ENCODE data around the gene CHST1. TPM values are rescaled to one million over a fixed set of nuclear protein-coding genes. Genes with fewer than 3 reads are reported as not detected.

CHST1 gene, protein sequence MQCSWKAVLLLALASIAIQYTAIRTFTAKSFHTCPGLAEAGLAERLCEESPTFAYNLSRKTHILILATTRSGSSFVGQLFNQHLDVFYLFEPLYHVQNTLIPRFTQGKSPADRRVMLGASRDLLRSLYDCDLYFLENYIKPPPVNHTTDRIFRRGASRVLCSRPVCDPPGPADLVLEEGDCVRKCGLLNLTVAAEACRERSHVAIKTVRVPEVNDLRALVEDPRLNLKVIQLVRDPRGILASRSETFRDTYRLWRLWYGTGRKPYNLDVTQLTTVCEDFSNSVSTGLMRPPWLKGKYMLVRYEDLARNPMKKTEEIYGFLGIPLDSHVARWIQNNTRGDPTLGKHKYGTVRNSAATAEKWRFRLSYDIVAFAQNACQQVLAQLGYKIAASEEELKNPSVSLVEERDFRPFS
- under 1 TPM; 0.11 to 0.12 TPM for total RNA-seq

DNA sequence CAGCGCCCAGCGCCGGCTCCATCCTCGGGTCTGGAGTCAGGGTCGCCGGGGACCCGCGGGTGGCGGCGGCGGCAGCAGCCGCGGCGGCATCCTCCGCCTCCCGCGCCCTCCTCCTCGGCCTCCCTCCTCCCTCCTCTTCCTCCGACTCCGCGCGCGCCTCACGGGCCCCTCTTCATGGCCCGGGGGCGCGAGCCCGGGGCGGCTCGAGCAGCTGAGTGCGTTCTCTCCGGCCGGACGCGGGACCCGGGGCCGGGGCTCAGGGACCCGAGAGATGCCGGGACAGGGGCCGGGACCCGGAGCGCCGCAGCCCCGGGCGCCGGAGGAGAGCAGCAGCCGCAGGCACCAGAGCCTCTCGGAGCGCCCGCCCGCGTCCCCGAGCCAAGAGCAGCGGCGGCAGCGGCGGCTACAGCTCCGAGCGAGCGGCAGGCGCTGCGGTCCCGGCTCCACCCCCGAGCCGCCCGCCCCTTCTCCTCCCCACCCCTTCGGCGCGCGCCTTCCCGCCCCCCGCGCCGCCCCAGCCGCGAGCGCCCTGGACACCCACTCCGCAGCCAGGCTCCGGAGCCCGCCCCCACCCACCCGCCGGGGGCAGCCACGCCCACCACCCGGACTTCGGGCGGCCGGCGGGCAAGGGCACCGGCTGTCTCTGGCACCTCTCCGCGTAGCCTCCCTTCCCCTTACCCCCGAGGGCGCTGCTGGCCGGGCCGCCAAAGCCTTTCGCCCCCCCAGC lies at the start of gene CHST1:
Gene CHST1, minus strand, starts transcription at position 417 of the 727 bp plus-strand sequence. CDS start 14,699 bp downstream, outside the sequence.
- peaks cover 5% of the 10 kb centered on the region for H3K4me1 Mint-ChIP-seq
- no peaks in the 10 kb centered on the region for H3K36me3 Mint-ChIP-seq (ENCODE audit: low read depth)
- intact Hi-C loops (cut with DNase I, micrococcal nuclease): loop anchor here in 1 of 2 experiments (2.0 to 10.0 kb wide), 2 partner anchors 105 to 521 kb away; partner anchors contain the start of gene PRDM11
- DNase-seq: peak; percentile 56
- no peak within 1 kb of the TSS for H3K27ac Mint-ChIP-seq
- H3K4me3 Mint-ChIP-seq: peak within 1 kb of the TSS; percentile 47
- CTCF ChIA-PET: interaction anchor here (0.8 to 3.2 kb wide), 4 partner anchors 8 to 106 kb away, joined by 3 to 11 read pairs (median 10); no protein-coding TSS in a partner anchor
- no peaks in the 10 kb centered on the region for H3K9me3 Mint-ChIP-seq (ENCODE audit: low read depth)
- ATAC-seq: peak; percentile 43
- peaks cover 48% of the 10 kb centered on the region for H3K27me3 Mint-ChIP-seq
- POLR2A ChIA-PET: no interaction called here

DNA sequence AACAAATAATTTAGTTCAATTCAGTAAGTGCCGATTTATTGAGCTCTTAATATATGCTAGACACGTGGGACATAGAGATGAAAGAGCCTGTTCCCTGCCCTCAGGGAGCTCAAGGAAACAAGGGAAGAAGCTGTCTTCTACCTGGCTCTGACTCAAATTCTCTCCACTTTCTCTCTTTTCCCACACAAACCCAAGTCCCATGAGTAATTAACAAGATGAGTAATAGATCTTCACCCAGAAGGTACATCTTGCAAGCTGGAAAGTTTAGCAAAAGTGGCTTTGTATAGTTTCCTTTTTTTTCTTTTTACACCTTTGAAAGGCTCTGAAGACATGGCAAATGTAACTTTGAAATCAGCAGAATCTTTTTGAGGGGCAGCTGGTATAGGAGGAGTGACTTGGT lies 48.2 kb upstream of the CHST1 start:
- intact Hi-C loops (cut with DNase I, micrococcal nuclease): no loop called here
- ChIA-PET POLR2A (interaction anchor here (0.6 kb wide), 1 partner anchor 16 kb away, joined by 3 read pairs; no protein-coding TSS in a partner anchor), CTCF (interaction anchor here (0.6 to 1.4 kb wide), 5 partner anchors 10 to 58 kb away, joined by 3 to 6 read pairs (median 3); no protein-coding TSS in a partner anchor)
- no peak overlapping the region for H3K27ac Mint-ChIP-seq
- peaks cover 26% of the 10 kb centered on the region for H3K27me3 Mint-ChIP-seq
- H3K4me1 Mint-ChIP-seq: no peaks in the 10 kb centered on the region
- no peaks in the 10 kb centered on the region for H3K36me3 Mint-ChIP-seq (ENCODE audit: low read depth)
- ATAC-seq (peak; percentile 39), DNase-seq (no peak)
- no peaks in the 10 kb centered on the region for H3K9me3 Mint-ChIP-seq (ENCODE audit: low read depth)
- no peak overlapping the region for H3K4me3 Mint-ChIP-seq

DNA sequence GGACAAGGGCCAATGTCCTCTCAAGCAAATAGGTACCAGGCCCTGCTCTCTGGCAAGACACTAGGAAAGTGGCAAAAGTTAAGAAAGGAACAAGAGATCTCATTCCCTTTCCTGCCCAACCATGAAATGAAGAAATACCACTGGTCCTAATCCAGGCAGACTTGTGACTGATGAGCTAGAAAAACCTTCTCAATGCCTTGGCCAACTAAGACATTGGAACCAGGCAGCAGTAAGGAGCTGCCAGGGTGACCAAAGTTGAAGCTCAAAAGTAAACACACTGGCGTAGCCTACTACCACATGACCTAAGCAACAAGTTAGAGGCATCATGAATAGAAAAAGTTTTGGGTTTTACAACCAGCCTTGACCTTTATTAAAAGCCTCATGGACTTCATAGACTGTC lies 45.1 kb upstream of the CHST1 start:
- intact Hi-C loops (cut with DNase I, micrococcal nuclease): no loop called here
- H3K27ac Mint-ChIP-seq: no peak overlapping the region
- POLR2A ChIA-PET: no interaction called here
- no peaks in the 10 kb centered on the region for H3K4me1 Mint-ChIP-seq
- DNase-seq (no peak), ATAC-seq (no peak)
- no peaks in the 10 kb centered on the region for H3K9me3 Mint-ChIP-seq (ENCODE audit: low read depth)
- CTCF ChIA-PET: interaction anchor here (0.5 to 2.4 kb wide), 4 partner anchors 10 to 480 kb away, joined by 3 to 13 read pairs (median 4); no protein-coding TSS in a partner anchor
- H3K27me3 Mint-ChIP-seq: peaks cover 39% of the 10 kb centered on the region
- no peak overlapping the region for H3K4me3 Mint-ChIP-seq
- H3K36me3 Mint-ChIP-seq (ENCODE audit: low read depth): no peaks in the 10 kb centered on the region

DNA sequence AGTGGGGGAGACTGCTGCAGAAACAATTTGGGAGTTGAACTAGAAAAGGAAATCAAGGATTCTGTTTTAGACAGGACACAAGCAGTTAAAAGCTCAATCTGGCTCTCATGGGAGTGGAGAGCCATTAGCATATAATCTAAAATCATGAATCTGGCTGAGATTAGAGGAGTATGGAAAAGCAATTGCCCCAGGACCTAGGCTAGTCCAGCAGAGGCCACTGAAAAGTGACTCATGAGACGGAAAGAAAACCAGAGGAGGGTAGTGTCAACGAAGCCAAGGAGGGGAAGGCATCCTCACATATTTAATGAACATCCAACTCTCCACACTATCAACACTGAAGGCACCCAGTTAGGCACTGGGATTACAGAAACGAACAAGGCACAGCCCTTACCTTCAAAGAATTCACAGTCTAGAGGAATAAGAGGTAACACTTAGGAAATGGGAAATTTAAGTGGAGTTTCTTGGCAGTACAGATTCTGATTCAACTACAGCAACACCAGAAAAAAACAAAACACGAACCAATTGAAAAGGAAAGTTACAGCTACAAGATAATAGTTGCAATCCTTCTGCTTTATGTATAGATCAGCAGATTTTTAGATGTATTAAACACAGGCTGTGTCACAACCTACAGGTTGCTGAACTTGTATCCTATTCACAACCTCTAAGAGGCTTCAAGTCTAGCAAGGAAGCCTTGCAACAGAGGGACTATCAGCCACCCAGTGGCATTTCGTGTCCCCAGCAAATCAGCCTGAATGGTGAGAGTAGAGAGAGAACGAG lies 43.7 kb upstream of the CHST1 start:
- H3K36me3 Mint-ChIP-seq (ENCODE audit: low read depth): no peaks in the 10 kb centered on the region
- no peaks in the 10 kb centered on the region for H3K4me1 Mint-ChIP-seq
- intact Hi-C loops (cut with DNase I, micrococcal nuclease): no loop called here
- H3K27me3 Mint-ChIP-seq: peaks cover 35% of the 10 kb centered on the region
- DNase-seq: no peak
- no peak overlapping the region for H3K4me3 Mint-ChIP-seq
- no peaks in the 10 kb centered on the region for H3K9me3 Mint-ChIP-seq (ENCODE audit: low read depth)
- no peak for ATAC-seq
- CTCF ChIA-PET: interaction anchor here (0.7 to 2.4 kb wide), 2 partner anchors 63 to 390 kb away, joined by 3 to 13 read pairs; no protein-coding TSS in a partner anchor
- POLR2A ChIA-PET: no interaction called here
- H3K27ac Mint-ChIP-seq: no peak overlapping the region

DNA sequence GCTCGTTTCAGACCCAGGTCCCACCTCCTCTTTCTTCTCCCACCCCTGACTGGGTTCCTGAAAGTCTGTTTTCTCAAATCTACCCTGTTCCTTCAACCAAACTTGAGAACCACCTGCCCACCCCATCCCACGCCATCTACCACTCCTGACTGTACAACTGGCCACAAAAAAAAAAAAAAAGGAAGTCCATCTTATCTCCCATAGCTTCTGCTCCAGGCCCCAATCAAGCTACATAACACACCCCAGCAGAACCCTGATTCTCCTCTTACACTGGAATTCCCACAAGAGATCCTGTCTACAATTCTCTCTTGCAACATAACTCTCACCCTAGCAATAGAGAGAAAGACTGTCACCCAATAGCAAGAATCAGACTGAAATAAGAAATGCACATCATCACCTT lies 39.2 kb upstream of the CHST1 start:
- H3K9me3 Mint-ChIP-seq (ENCODE audit: low read depth): no peaks in the 10 kb centered on the region
- H3K27me3 Mint-ChIP-seq: peaks cover 32% of the 10 kb centered on the region
- no peaks in the 10 kb centered on the region for H3K4me1 Mint-ChIP-seq
- intact Hi-C loops (cut with DNase I, micrococcal nuclease): no loop called here
- no peak for ATAC-seq
- DNase-seq: no peak
- no peak overlapping the region for H3K4me3 Mint-ChIP-seq
- ChIA-PET CTCF (interaction anchor here (0.6 to 1.7 kb wide), 5 partner anchors 8 to 333 kb away, joined by 3 to 9 read pairs (median 3); no protein-coding TSS in a partner anchor), POLR2A (no interaction called here)
- H3K27ac Mint-ChIP-seq: no peak overlapping the region
- H3K36me3 Mint-ChIP-seq (ENCODE audit: low read depth): no peaks in the 10 kb centered on the region

DNA sequence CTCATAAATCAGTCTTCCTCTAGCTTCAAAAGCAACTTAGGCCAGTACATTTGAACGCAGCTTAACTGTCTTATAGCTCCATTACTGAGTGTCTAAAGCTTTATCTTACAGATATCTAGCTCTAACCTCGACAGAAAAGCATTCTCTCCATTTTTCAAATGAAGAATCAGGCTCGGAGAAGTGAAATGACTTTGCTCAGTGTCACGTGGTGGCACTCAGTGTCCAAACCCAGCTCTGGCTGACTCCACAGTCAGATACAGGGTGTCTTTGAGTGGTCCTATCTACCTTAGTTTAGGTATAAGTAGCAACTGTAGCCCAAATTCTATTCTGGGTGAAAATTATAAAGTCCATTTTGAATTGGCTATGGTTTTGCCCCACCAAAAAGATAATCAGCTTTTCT lies 38.7 kb upstream of the CHST1 start:
- ChIA-PET CTCF (interaction anchor here (0.6 to 1.7 kb wide), 5 partner anchors 8 to 333 kb away, joined by 3 to 9 read pairs (median 3); no protein-coding TSS in a partner anchor), POLR2A (no interaction called here)
- peaks cover 31% of the 10 kb centered on the region for H3K27me3 Mint-ChIP-seq
- no peak overlapping the region for H3K27ac Mint-ChIP-seq
- no peaks in the 10 kb centered on the region for H3K9me3 Mint-ChIP-seq (ENCODE audit: low read depth)
- H3K4me3 Mint-ChIP-seq: no peak overlapping the region
- intact Hi-C loops (cut with DNase I, micrococcal nuclease): no loop called here
- no peak for DNase-seq
- ATAC-seq: no peak
- H3K4me1 Mint-ChIP-seq: no peaks in the 10 kb centered on the region
- no peaks in the 10 kb centered on the region for H3K36me3 Mint-ChIP-seq (ENCODE audit: low read depth)

DNA sequence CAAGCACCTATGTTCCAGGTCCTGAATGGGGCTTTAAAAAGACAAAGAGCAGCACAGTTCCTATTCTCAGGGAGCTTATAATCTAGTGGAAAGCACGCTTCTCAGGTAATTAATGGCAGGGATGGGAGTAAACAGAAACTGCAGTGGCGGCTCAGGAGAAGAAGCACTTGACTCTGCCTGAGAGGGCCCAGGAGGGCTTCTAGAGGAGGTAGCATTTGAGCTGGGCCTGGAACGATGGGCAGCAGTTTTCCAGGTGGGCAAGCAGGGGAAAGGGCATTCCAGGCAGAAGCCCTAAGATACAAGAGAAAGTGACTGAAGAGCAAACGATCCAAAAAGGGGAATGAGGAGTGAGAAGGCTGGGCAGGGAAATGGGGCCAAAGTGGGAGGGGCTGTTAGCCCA lies 37.1 kb upstream of the CHST1 start:
- H3K4me1 Mint-ChIP-seq: no peaks in the 10 kb centered on the region
- DNase-seq: no peak
- H3K27ac Mint-ChIP-seq: no peak overlapping the region
- intact Hi-C loops (cut with DNase I, micrococcal nuclease): no loop called here
- no peak overlapping the region for H3K4me3 Mint-ChIP-seq
- ChIA-PET CTCF (interaction anchor here (0.7 to 1.0 kb wide), 2 partner anchors 69 to 251 kb away, joined by 3 to 4 read pairs; no protein-coding TSS in a partner anchor), POLR2A (no interaction called here)
- no peaks in the 10 kb centered on the region for H3K36me3 Mint-ChIP-seq (ENCODE audit: low read depth)
- ATAC-seq: no peak
- H3K9me3 Mint-ChIP-seq (ENCODE audit: low read depth): no peaks in the 10 kb centered on the region
- peaks cover 22% of the 10 kb centered on the region for H3K27me3 Mint-ChIP-seq

DNA sequence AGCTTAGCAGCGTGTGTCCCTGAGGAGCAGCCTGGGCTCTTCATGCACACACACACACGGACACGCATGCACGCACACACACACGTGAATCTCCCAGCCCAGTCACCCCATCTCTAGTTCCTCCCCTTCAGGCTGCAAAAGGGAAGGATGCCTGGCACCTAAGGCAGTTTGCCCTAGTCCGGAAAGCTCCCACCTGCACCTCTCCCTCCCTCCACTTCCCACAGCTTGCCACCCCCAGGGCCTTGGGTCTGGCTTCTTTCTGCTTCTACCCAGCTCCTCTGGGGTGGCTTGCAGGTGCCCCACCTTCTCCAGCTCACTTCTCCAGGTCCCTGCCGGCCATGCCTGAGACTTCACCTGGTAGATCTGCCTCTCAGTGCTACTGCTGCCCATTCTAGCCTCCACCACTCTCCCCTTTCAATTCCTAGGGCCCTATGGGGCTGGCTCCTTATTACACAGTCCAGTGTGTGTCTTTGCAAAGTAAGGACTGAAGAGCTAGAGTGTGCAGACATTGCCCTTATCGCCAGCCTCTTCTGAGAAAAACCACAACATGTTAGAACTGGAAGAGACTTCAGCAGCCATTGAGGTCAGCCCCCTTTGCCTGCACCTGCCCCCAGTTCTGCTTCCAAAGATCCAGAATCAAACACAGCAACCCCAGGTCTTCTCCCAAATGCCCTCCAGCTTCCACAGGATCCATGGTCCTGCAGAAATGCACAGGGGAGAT lies 33.5 kb upstream of the CHST1 start:
- Mint-ChIP-seq H3K9me3 (ENCODE audit: low read depth) (no peaks in the 10 kb centered on the region), H3K4me3 (no peak overlapping the region), H3K4me1 (no peaks in the 10 kb centered on the region), H3K36me3 (ENCODE audit: low read depth) (no peaks in the 10 kb centered on the region), H3K27me3 (peaks cover 14% of the 10 kb centered on the region), H3K27ac (no peak overlapping the region)
- DNase-seq (no peak), ATAC-seq (no peak)
- intact Hi-C loops (cut with DNase I, micrococcal nuclease): no loop called here
- ChIA-PET CTCF (no interaction called here), POLR2A (no interaction called here)

DNA sequence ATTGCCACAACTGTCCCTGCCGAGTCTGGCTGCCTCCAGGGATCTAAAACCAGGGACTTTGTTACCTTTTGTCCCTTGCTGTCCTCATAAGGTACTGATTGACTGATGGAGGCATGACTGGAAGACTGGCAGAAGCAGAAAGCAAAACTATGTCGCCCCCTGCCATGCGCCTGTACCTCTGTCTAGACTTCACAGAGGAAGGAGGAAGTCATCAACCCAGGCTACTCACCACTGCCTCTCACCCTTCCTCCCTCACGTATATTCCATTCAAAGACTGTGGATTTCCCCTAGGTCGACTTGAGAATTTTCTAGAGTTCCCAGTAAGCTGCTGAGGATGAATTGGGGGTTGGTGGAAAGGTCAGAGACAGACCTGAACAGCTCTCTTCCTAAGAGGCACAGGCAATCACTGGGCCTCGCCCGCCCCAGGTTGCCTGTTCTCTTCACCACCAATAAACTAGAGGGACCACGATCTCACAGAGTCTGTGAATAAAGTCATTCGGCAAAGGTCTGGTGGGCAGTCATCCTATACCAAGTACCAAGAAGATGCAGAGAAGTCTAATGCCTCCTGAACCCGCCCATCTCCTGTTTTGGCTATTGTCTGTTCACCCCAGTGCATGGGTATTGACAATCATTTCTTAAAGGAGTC lies 27.5 kb upstream of the CHST1 start:
- Mint-ChIP-seq H3K4me3 (no peak overlapping the region), H3K4me1 (peaks cover 2% of the 10 kb centered on the region), H3K27me3 (no peaks in the 10 kb centered on the region), H3K9me3 (ENCODE audit: low read depth) (no peaks in the 10 kb centered on the region), H3K27ac (no peak overlapping the region), H3K36me3 (ENCODE audit: low read depth) (no peaks in the 10 kb centered on the region)
- ChIA-PET POLR2A (no interaction called here), CTCF (no interaction called here)
- DNase-seq: peak; percentile 12
- intact Hi-C loops (cut with DNase I, micrococcal nuclease): no loop called here
- peak; percentile 44 for ATAC-seq

DNA sequence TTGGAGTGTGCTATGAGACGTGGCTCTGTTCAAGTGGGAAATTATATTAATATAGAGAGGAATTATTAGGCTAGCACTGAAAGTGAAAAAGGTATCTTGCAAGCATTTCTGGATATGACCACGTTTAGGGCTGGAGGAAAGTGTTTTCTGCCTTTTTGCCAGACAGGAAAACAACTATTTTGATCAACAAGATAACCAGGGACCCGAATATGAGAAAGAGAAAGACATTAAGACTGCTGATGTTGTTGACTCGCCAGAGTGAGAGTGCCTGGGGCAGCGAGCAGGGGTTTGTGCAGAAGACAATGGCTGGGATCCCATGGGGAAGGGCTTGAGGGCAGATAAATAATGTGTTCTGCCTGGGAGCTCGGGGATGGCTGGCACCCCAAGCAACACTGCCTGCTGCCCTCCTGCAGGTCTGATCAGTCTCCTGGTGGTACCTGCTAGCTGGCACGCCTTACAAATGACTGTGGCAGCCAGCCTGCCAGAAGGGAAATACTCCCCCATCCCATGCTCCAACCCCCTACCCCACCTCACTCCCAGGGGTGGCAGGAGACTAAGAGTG lies 23.1 kb upstream of the CHST1 start:
- ChIA-PET CTCF (interaction anchor here (0.9 to 1.3 kb wide), 2 partner anchors 46 to 317 kb away, joined by 3 to 4 read pairs; no protein-coding TSS in a partner anchor), POLR2A (no interaction called here)
- peaks cover 4% of the 10 kb centered on the region for H3K27me3 Mint-ChIP-seq
- no peak overlapping the region for H3K27ac Mint-ChIP-seq
- no peaks in the 10 kb centered on the region for H3K36me3 Mint-ChIP-seq (ENCODE audit: low read depth)
- H3K4me3 Mint-ChIP-seq: no peak overlapping the region
- ATAC-seq (no peak), DNase-seq (no peak)
- H3K9me3 Mint-ChIP-seq (ENCODE audit: low read depth): no peaks in the 10 kb centered on the region
- H3K4me1 Mint-ChIP-seq: peaks cover 2% of the 10 kb centered on the region
- intact Hi-C loops (cut with DNase I, micrococcal nuclease): no loop called here
